ENCODE measurements around the gene SCUBE1. TPM values are rescaled to one million over a fixed set of nuclear protein-coding genes. Genes with fewer than 3 reads are reported as not detected.

Gene SCUBE1
- total and polyA plus RNA-seq, 5 experiments from 2014 or later = not detected

DNA sequence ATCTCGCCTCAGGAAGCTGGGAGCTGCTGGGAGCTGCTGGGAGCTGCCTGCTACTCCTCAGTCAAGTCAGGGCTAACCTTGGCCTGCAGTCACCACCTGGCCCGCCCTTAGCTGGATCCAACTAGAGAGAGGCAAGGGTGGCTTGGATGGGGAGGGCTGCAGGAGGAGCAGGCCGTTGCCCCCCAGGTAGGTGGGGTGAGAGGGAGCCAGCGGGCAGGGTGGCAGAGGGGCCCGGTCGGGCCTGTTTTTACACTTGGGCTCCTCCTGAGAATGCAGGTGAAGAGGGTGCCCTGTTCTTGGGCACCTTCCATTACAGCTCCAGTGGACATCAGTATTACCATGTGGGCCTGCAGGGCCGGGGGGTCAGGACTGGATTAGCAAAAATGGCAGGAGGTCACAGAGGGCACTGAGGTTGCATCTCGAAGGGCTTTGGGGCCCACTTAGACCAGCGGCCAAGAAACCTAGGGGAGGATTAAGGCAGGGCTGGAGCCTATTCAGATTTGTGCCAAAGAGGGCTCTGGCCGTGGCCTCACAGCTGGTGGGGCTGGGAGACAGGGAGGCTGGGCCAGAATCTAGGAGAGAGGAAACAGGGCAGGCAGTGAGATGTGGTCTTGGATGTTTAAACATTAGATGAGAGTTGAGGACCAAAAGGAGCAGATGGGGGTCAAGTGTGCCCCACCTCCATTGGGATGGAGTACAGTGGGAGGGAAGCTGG is 95.5 kb downstream of the SCUBE1 start:
- Mint-ChIP-seq H3K4me1 (no peaks in the 10 kb centered on the region), H3K27ac (no peak overlapping the region), H3K9me3 (no peaks in the 10 kb centered on the region), H3K36me3 (no peaks in the 10 kb centered on the region), H3K4me3 (no peak overlapping the region), H3K27me3 (peaks cover 0 to 4% (median 0%) of the 10 kb centered on the region in 5 donors)
- ATAC-seq = no peak
- no peak for DNase-seq
- POLR2A ChIA-PET = no interaction called here

DNA sequence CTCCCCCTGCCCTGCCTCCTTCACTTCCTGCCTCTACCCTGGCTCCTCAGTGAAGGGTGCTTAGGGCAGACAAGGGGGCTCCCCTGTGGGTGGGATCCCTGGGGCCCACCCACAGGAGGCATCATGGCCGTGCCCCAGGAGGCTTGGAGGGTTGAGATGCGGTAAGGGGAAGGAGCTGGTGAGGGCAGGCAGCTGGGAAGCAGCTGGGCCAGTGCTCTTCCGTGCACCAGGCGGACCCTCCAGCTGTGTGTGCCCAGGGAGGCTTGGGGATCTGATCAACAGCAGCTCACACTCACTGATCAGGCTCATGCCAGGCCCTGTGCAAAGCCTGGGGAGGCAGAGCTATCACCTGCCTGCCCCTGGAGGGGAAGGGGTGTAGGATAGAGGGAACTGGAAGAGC is 97.0 kb downstream of the SCUBE1 start:
- Mint-ChIP-seq H3K36me3 (no peaks in the 10 kb centered on the region), H3K27me3 (no peaks in the 10 kb centered on the region), H3K4me1 (no peaks in the 10 kb centered on the region), H3K4me3 (no peak overlapping the region), H3K27ac (no peak overlapping the region), H3K9me3 (no peaks in the 10 kb centered on the region)
- no peak for ATAC-seq
- no peak for DNase-seq
- POLR2A ChIA-PET = no interaction called here

DNA sequence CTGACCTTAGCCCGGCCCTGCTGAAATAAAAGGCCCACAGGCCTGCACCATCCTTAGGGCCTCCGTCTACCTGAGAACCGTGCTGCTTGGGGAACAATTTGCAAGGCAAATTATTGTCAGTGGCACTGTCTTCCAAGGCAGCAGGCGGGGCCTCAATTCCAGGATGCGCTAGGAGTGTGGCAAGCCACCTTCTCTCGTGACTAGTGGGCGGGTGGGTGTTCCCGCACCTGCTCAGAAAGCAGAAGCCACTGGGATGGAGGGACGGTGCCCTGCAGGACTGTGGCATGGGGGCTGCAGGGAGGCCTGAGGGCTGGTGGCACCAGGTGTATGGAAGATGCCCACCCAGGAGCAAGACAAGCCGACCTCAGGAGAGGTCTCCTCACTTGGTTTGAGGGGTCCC is 97.5 kb downstream of the SCUBE1 start:
- DNase-seq = no peak
- H3K4me1 Mint-ChIP-seq = no peaks in the 10 kb centered on the region
- ATAC-seq = no peak
- H3K36me3 Mint-ChIP-seq = no peaks in the 10 kb centered on the region
- no peaks in the 10 kb centered on the region for H3K9me3 Mint-ChIP-seq
- POLR2A ChIA-PET = no interaction called here
- no peaks in the 10 kb centered on the region for H3K27me3 Mint-ChIP-seq
- no peak overlapping the region for H3K4me3 Mint-ChIP-seq
- H3K27ac Mint-ChIP-seq = no peak overlapping the region

DNA sequence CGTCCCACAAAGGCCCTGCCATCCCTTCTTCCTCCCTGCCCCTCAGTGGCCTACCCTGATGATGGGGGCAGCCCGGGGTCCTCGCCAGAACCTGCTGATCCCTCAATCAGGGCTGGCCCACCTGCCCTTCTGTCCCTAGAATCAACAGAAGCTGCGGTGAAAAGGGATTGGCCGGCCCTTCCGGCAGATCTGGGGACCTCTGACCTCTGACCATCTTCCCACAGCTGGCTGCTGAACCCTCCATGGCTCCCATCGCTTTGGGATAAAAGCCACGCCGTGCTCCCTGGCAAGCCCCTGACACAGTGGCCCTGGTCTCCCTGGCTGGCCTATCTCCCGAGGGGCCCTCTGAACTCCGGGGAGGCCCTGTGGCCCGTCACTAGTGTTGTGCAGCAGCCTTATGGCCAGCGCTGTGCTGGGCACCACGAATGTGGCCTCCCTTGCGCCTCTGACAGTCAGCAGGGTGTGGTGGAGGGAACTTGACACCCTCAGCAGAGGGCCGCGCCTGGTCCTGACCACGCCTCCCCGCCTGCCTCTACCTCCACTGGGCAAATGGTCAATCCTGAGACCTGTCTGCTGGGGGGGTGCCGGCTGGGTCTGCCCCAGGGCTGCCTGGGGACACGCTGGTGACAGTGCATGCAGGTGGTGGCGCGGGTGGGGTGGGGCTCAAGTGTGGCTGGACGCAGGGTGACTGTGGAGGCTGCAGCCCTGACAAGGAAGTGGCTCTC is 98.2 kb downstream of the SCUBE1 start:
- ATAC-seq = no peak
- no peaks in the 10 kb centered on the region for H3K36me3 Mint-ChIP-seq
- POLR2A ChIA-PET = no interaction called here

DNA sequence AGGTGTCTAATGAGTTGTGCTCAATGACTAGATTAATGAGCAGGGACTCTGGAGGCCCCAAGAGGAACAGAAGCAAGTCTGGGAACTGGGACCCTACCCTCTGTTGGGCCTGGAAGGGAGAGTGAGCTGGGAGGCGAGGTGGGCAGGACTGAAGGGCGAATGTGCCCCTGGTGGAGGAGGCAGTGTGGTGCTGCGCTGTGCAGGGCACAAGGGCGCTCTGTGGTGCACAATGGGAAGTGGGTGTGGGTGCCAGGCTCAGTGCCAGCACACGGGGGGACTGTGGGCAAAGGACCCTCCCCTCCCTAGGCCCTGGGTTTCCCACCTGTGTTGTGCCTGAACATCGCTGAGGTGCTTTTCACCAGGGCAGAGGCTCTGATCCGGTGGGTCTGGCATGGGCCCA is 98.8 kb downstream of the SCUBE1 start:
- Mint-ChIP-seq H3K4me3 (no peak overlapping the region), H3K4me1 (no peaks in the 10 kb centered on the region), H3K36me3 (no peaks in the 10 kb centered on the region), H3K9me3 (no peaks in the 10 kb centered on the region), H3K27ac (no peak overlapping the region), H3K27me3 (no peaks in the 10 kb centered on the region)
- DNase-seq = no peak
- POLR2A ChIA-PET = no interaction called here
- ATAC-seq = no peak

More for the DNA sequence above, 98.2 kb downstream of the SCUBE1 start:
- Mint-ChIP-seq H3K4me1 (no peaks in the 10 kb centered on the region), H3K27ac (no peak overlapping the region), H3K9me3 (no peaks in the 10 kb centered on the region), H3K4me3 (no peak overlapping the region), H3K27me3 (no peaks in the 10 kb centered on the region)
- DNase-seq = no peak

DNA sequence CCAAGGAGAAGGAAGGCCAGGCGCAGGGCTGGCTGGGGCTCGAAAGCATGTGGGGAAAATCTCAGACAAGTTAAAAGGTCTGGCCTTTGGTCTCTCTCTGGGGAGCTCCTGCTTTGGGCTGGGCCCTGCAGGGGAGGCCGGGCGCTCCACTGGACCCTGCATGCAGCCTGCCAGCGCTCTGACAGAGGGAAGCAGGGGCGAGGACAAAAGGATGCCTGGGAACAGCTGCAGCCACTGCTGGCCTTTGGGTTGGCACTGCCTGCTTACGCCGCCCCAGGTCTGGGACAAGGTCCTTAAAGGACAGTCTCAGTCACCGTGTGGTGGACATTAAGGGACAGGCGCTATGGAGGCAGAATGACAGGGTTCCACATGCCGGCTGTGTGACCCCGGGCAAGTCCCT is 99.8 kb downstream of the SCUBE1 start:
- no peaks in the 10 kb centered on the region for H3K4me1 Mint-ChIP-seq
- POLR2A ChIA-PET = no interaction called here

DNA sequence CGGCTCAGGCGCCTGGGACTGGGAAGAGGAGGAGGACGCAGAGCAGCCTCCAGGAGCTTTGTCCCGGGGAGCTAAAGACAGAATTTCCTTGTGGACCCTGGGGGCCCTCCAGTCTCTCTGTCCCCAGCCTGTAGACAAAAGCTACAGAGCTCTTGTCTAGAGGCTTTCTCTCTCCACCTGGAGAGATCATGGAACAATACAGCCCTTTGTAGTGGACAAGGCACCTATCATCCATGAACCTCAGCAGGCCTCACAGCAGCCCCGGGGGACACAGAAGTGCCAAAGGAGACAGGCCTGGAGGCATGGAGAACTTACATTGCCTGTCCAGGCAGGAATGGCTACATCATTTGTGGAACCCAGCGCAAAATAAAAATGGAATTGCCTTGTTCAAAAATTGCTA is 100.5 kb downstream of the SCUBE1 start:
- POLR2A ChIA-PET = no interaction called here
- no peak for DNase-seq

More for the DNA sequence above, 99.8 kb downstream of the SCUBE1 start:
- Mint-ChIP-seq H3K36me3 (no peaks in the 10 kb centered on the region), H3K27me3 (no peaks in the 10 kb centered on the region), H3K27ac (peak overlapping the region in 1 of 10 donors; percentile 21), H3K4me3 (no peak overlapping the region), H3K9me3 (no peaks in the 10 kb centered on the region)
- DNase-seq = no peak
- no peak for ATAC-seq

DNA sequence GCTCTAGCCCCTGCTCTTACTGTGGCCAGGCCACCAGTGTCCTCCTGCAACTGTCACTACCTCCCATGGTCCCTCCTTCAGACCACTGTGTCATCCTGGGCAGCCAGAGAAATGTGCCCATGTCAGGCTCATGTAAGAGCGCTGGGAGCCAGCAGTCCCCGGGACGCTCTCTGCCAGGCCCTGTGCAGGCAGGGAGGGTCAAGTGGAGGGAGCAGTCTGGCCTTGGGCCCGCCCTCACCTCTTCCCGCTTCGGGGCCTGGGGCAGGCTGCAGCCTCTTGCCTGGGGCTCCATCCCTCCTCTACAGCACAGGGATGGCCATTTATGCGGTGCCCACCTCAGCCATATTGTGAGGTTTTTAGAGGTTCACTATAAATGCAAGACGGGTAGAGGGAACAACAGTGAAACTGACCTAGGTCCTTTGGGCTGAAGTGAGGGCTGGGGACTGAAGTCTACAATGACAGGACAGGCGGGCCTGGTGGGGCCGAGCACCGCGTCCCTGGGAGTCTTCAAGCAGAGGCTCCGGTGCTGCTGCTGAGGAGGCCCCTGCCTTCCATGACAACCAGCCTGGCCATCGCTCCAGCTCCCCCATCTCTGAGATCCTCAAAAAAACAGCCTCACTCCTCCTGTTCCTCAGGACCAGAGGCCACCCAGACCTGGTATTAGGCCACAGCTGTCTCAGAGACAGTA is 101.3 kb downstream of the SCUBE1 start:
- no peaks in the 10 kb centered on the region for H3K9me3 Mint-ChIP-seq
- H3K36me3 Mint-ChIP-seq = no peaks in the 10 kb centered on the region
- ATAC-seq (no peak), DNase-seq (no peak)
- H3K27me3 Mint-ChIP-seq = no peaks in the 10 kb centered on the region
- no peak overlapping the region for H3K27ac Mint-ChIP-seq
- no peak overlapping the region for H3K4me3 Mint-ChIP-seq
- no peaks in the 10 kb centered on the region for H3K4me1 Mint-ChIP-seq
- POLR2A ChIA-PET = no interaction called here

More for the DNA sequence above, 100.5 kb downstream of the SCUBE1 start:
- H3K36me3 Mint-ChIP-seq = no peaks in the 10 kb centered on the region
- H3K27me3 Mint-ChIP-seq = no peaks in the 10 kb centered on the region
- peak overlapping the region in 1 of 10 donors; percentile 38 for H3K27ac Mint-ChIP-seq
- H3K4me1 Mint-ChIP-seq = no peaks in the 10 kb centered on the region
- no peak for ATAC-seq
- H3K9me3 Mint-ChIP-seq = no peaks in the 10 kb centered on the region
- H3K4me3 Mint-ChIP-seq = no peak overlapping the region

DNA sequence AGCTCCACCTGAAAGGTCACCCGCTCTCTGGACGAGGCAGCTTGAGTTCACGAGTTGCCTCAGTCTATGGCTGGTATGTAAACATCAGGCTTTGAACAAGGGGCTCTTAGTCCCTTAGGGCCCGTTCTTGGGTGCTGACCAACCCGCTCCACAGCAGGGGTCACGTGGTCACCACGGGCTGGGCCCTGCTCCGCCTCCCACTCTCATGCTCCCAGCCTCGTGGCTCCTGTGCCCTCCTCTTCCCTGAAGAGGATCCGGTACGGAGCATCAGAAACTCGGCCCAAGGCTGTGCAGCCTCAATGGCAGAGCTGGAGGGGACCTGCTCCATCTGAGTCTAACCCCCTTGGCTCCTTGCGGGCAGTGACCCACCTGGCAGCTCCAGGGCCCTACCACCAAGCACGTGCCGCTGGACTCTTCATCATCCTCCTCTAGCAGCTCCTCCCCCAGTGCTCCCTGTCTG is 102.0 kb downstream of the SCUBE1 start:
- Mint-ChIP-seq H3K36me3 (no peaks in the 10 kb centered on the region), H3K4me3 (no peak overlapping the region), H3K27ac (peak overlapping the region in 1 of 10 donors; percentile 4), H3K9me3 (no peaks in the 10 kb centered on the region), H3K4me1 (no peaks in the 10 kb centered on the region), H3K27me3 (no peaks in the 10 kb centered on the region)
- POLR2A ChIA-PET = no interaction called here
- DNase-seq (no peak), ATAC-seq (no peak)

DNA sequence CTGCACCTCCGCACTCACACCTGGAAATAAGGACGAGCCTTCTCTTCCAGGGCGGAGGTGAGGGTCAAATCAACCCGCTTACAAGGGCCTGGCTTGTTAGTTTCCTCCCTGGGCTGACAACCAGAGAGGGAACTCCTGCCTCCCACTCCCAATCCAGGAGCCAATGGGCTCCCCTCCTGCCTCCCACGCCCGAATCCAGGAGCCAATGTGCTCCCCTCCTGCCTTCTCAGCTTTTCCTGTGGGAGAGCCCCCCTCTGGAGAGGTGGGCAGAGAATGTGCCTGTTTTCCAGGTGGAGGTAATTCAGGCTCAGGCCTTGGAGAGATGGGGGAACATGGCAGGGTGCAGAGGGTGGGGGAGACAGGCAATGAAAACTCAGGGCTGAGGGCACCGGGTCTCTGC is 102.6 kb downstream of the SCUBE1 start:
- Mint-ChIP-seq H3K4me3 (no peak overlapping the region), H3K9me3 (no peaks in the 10 kb centered on the region)
- POLR2A ChIA-PET = no interaction called here

DNA sequence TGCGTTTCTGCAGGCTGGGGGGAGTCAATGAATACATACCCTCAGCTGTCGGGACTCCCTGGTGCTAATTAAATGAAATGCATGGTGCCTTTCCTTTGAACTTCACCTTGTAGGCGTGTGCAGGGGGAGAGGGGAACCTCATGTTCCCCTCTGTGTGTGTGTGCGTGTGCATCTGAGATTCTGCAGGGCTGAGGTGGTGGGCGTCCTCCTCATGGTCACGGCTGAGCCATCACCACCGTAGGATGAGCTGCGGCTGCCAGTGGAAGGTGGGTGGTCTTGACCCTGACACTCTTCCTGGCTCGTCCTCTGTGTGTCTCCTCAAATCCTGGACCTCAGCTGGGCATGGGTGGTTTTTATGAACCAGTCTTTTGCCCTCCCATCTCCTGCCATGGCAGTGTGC is 103.2 kb downstream of the SCUBE1 start:
- Mint-ChIP-seq H3K27me3 (peaks cover 0 to 2% (median 0%) of the 10 kb centered on the region in 5 donors), H3K9me3 (no peaks in the 10 kb centered on the region), H3K4me1 (no peaks in the 10 kb centered on the region), H3K27ac (no peak overlapping the region), H3K36me3 (no peaks in the 10 kb centered on the region), H3K4me3 (no peak overlapping the region)
- ATAC-seq (no peak), DNase-seq (no peak)
- POLR2A ChIA-PET = no interaction called here

More for the DNA sequence above, 102.6 kb downstream of the SCUBE1 start:
- Mint-ChIP-seq H3K4me1 (no peaks in the 10 kb centered on the region), H3K27me3 (peaks cover 0 to under 1% (median 0%) of the 10 kb centered on the region in 5 donors), H3K27ac (no peak overlapping the region), H3K36me3 (no peaks in the 10 kb centered on the region)
- no peak for DNase-seq
- ATAC-seq = no peak

DNA sequence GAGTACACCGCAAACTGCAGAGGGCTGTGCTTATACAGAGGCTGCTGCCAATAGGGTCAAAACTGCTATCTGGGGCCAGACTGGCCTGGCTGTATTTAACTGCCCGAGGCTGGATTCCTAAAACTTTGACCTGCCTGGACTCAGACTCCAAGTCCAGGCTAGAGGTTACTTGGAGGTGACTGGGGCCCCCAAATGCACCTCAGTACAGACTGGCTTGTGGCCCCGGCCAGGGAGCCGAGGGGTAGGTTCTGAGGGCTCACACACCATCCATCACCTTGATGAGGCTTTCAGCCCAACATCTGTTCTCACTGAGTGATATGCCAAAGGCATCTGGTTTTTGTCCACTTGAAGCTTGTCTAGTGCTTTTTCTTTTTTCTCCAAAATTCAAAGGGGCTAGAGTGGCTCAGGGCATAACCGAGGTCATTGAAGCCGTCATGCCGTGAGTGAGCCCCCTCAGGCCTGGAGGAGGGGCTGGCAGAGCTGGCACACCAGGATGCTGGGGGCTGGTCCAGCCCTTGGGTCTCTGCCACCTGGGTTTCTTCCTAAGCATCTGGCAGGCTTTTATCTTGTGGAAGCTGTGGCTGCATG is 103.9 kb downstream of the SCUBE1 start:
- no peak overlapping the region for H3K4me3 Mint-ChIP-seq

DNA sequence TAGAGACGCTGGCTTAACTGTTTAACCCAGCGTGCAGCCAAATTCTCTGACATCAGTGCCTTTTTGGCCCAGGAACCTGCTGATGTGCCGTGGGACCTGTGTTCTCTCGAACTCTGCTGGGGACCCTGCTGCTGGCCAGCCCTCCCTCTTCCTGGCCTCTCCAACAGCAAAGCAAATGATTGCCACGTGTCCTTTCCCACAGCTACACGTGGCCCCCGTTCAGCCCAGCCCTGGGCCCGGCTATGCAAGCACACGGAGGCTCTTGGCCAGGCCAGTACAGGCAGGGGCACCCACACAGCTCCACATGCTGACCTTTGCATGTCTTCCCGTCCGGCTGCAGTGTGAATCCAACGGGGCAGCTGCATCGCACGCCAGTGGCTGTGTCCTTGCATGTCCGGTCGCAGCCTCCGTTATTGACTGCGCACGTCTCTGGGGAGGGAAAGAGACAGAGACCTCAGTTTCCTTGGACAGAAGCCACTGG is 104.6 kb downstream of the SCUBE1 start:
- DNase-seq (no peak), ATAC-seq (no peak)
- H3K27me3 Mint-ChIP-seq = peaks cover 0 to 2% (median 0%) of the 10 kb centered on the region in 5 donors
- no peaks in the 10 kb centered on the region for H3K9me3 Mint-ChIP-seq
- no peak overlapping the region for H3K27ac Mint-ChIP-seq
- no peak overlapping the region for H3K4me3 Mint-ChIP-seq
- H3K4me1 Mint-ChIP-seq = no peaks in the 10 kb centered on the region
- H3K36me3 Mint-ChIP-seq = no peaks in the 10 kb centered on the region
- POLR2A ChIA-PET = no interaction called here

More for the DNA sequence above, 103.9 kb downstream of the SCUBE1 start:
- DNase-seq (no peak), ATAC-seq (no peak)
- Mint-ChIP-seq H3K27me3 (peaks cover 0 to 2% (median 0%) of the 10 kb centered on the region in 5 donors), H3K27ac (no peak overlapping the region), H3K4me1 (no peaks in the 10 kb centered on the region), H3K36me3 (no peaks in the 10 kb centered on the region), H3K9me3 (no peaks in the 10 kb centered on the region)
- POLR2A ChIA-PET = no interaction called here

Measured in naive thymus-derived CD8-positive, alpha-beta T cell (primary cell).